ENCODE data around the gene IRF2BPL. TPM values are rescaled to one million over a fixed set of nuclear protein-coding genes. Genes with fewer than 3 reads are reported as not detected.

IRF2BPL gene
- total RNA-seq, 1 donor from 2014 or later: 56.2 TPM

GRCh38 chr14:77018785-77019184 is 9.7 kb downstream of the IRF2BPL start:
- no peaks in the 10 kb centered on the region for H3K9me3 Mint-ChIP-seq (ENCODE audit: low read depth)
- TF ChIP-seq CTCF (IDR thresholded peaks at IDR 0.05; ENCODE audit: unreplicated experiment): no peak
- no peak for DNase-seq (ENCODE audit: low spot score, unreplicated experiment)
- H3K4me3 Mint-ChIP-seq (ENCODE audit: low read depth): no peak overlapping the region
- H3K27me3 Mint-ChIP-seq: no peaks in the 10 kb centered on the region
- H3K4me1 Mint-ChIP-seq (ENCODE audit: low read depth): peaks cover 23% of the 10 kb centered on the region
- H3K27ac Mint-ChIP-seq: no peak overlapping the region
- no peaks in the 10 kb centered on the region for H3K36me3 Mint-ChIP-seq (ENCODE audit: insufficient read depth)

GRCh38 chr14:77017666-77018065 is 10.8 kb downstream of the IRF2BPL start:
- no peak for DNase-seq (ENCODE audit: low spot score, unreplicated experiment)
- no peak overlapping the region for H3K4me3 Mint-ChIP-seq (ENCODE audit: low read depth)
- peaks cover 16% of the 10 kb centered on the region for H3K4me1 Mint-ChIP-seq (ENCODE audit: low read depth)
- no peaks in the 10 kb centered on the region for H3K36me3 Mint-ChIP-seq (ENCODE audit: insufficient read depth)
- H3K27ac Mint-ChIP-seq: no peak overlapping the region
- no peak for TF ChIP-seq CTCF (IDR thresholded peaks at IDR 0.05; ENCODE audit: unreplicated experiment)
- peaks cover 2% of the 10 kb centered on the region for H3K27me3 Mint-ChIP-seq
- H3K9me3 Mint-ChIP-seq (ENCODE audit: low read depth): no peaks in the 10 kb centered on the region

- no peak for TF ChIP-seq CTCF (IDR thresholded peaks at IDR 0.05; ENCODE audit: unreplicated experiment)
- H3K27me3 Mint-ChIP-seq: peaks cover 6% of the 10 kb centered on the region
- DNase-seq (ENCODE audit: low spot score, unreplicated experiment): no peak
- H3K4me3 Mint-ChIP-seq (ENCODE audit: low read depth): no peak overlapping the region
- H3K36me3 Mint-ChIP-seq (ENCODE audit: insufficient read depth): no peaks in the 10 kb centered on the region
- H3K27ac Mint-ChIP-seq: peak overlapping the region; percentile 85
- no peaks in the 10 kb centered on the region for H3K9me3 Mint-ChIP-seq (ENCODE audit: low read depth)
- peaks cover 17% of the 10 kb centered on the region for H3K4me1 Mint-ChIP-seq (ENCODE audit: low read depth)
Observed at GRCh38 chr14:77014734-77015133, 13.8 kb downstream of the IRF2BPL start.

GRCh38 chr14:77014004-77014604 is 14.4 kb downstream of the IRF2BPL start:
- TF ChIP-seq CTCF (IDR thresholded peaks at IDR 0.05; ENCODE audit: unreplicated experiment): no peak
- no peak for DNase-seq (ENCODE audit: low spot score, unreplicated experiment)
- Mint-ChIP-seq H3K36me3 (ENCODE audit: insufficient read depth) (no peaks in the 10 kb centered on the region), H3K27ac (peak overlapping the region; percentile 85), H3K9me3 (ENCODE audit: low read depth) (no peaks in the 10 kb centered on the region), H3K27me3 (peaks cover 6% of the 10 kb centered on the region), H3K4me1 (ENCODE audit: low read depth) (peaks cover 18% of the 10 kb centered on the region), H3K4me3 (ENCODE audit: low read depth) (no peak overlapping the region)

- Mint-ChIP-seq H3K27ac (no peak overlapping the region), H3K4me1 (ENCODE audit: low read depth) (peaks cover 33% of the 10 kb centered on the region), H3K36me3 (ENCODE audit: insufficient read depth) (no peaks in the 10 kb centered on the region), H3K4me3 (ENCODE audit: low read depth) (no peak overlapping the region), H3K27me3 (peaks cover 6% of the 10 kb centered on the region), H3K9me3 (ENCODE audit: low read depth) (no peaks in the 10 kb centered on the region)
- no peak for TF ChIP-seq CTCF (IDR thresholded peaks at IDR 0.05; ENCODE audit: unreplicated experiment)
- DNase-seq (ENCODE audit: low spot score, unreplicated experiment): no peak
Observed at GRCh38 chr14:77012193-77012765, 16.2 kb downstream of the IRF2BPL start.

All from progenitor cell of endocrine pancreas (in vitro differentiated cells).